ENCODE data around the gene ACER2.

DNA sequence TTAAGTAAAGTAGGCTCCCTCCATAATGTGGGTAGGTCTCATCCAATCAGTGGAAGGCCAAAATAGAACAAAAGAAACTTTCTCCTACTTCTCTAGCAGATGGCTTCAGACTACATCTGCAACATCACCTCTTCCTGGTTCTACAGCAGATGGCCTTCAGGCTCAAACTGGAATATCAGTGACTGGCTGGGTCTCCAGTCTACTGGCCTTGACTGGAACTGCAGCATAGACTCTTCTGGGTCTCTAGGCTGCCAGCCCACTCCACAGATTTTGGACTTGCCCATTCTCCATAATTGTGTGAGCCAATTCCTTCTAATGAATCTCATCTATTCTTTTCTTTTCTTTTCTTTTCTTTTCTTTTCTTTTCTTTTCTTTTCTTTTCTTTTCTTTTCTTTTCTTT is 64.8 kb downstream of the ACER2 start:
- no peak for TF ChIP-seq ZSCAN16 (tag by site-specific recombination; IDR thresholded peaks at IDR 0.05)
- TF ChIP-seq ZBTB17 (tag by site-specific recombination; IDR thresholded peaks at IDR 0.05), result no peak
- TF ChIP-seq ZNF366 (tag by site-specific recombination; conservative IDR thresholded peaks at IDR 0.05), result no peak
- TF ChIP-seq, protein P1, sequence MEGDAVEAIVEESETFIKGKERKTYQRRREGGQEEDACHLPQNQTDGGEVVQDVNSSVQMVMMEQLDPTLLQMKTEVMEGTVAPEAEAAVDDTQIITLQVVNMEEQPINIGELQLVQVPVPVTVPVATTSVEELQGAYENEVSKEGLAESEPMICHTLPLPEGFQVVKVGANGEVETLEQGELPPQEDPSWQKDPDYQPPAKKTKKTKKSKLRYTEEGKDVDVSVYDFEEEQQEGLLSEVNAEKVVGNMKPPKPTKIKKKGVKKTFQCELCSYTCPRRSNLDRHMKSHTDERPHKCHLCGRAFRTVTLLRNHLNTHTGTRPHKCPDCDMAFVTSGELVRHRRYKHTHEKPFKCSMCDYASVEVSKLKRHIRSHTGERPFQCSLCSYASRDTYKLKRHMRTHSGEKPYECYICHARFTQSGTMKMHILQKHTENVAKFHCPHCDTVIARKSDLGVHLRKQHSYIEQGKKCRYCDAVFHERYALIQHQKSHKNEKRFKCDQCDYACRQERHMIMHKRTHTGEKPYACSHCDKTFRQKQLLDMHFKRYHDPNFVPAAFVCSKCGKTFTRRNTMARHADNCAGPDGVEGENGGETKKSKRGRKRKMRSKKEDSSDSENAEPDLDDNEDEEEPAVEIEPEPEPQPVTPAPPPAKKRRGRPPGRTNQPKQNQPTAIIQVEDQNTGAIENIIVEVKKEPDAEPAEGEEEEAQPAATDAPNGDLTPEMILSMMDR (tag by site-specific recombination; IDR thresholded peaks at IDR 0.05), result no peak
- TF ChIP-seq, protein P2, sequence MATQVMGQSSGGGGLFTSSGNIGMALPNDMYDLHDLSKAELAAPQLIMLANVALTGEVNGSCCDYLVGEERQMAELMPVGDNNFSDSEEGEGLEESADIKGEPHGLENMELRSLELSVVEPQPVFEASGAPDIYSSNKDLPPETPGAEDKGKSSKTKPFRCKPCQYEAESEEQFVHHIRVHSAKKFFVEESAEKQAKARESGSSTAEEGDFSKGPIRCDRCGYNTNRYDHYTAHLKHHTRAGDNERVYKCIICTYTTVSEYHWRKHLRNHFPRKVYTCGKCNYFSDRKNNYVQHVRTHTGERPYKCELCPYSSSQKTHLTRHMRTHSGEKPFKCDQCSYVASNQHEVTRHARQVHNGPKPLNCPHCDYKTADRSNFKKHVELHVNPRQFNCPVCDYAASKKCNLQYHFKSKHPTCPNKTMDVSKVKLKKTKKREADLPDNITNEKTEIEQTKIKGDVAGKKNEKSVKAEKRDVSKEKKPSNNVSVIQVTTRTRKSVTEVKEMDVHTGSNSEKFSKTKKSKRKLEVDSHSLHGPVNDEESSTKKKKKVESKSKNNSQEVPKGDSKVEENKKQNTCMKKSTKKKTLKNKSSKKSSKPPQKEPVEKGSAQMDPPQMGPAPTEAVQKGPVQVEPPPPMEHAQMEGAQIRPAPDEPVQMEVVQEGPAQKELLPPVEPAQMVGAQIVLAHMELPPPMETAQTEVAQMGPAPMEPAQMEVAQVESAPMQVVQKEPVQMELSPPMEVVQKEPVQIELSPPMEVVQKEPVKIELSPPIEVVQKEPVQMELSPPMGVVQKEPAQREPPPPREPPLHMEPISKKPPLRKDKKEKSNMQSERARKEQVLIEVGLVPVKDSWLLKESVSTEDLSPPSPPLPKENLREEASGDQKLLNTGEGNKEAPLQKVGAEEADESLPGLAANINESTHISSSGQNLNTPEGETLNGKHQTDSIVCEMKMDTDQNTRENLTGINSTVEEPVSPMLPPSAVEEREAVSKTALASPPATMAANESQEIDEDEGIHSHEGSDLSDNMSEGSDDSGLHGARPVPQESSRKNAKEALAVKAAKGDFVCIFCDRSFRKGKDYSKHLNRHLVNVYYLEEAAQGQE (tag by site-specific recombination; IDR thresholded peaks at IDR 0.05), result no peak
- no peak for TF ChIP-seq BCL11A (tag by site-specific recombination; IDR thresholded peaks at IDR 0.05; ENCODE audit: low read depth)
- no peak for TF ChIP-seq KLF10 (tag by site-specific recombination; IDR thresholded peaks at IDR 0.05)
- TF ChIP-seq TCF7L2 (IDR thresholded peaks at IDR 0.05; ENCODE audit: borderline replicate concordance, low read depth, low read length), result no peak
- no peak for TF ChIP-seq ZNF274 (IDR thresholded peaks at IDR 0.05; ENCODE audit: low read length)
- TF ChIP-seq ZNF274 (tag by site-specific recombination; IDR thresholded peaks at IDR 0.05; ENCODE audit: borderline replicate concordance), result no peak
- no peak for TF ChIP-seq YY1 (tag by site-specific recombination; IDR thresholded peaks at IDR 0.05)
- TF ChIP-seq ZNF223 (tag by site-specific recombination; IDR thresholded peaks at IDR 0.05), result no peak
- no peak for TF ChIP-seq ZNF654 (tag by site-specific recombination; IDR thresholded peaks at IDR 0.05; ENCODE audit: low read depth)
- no peak for TF ChIP-seq ZBTB7A (tag by site-specific recombination; IDR thresholded peaks at IDR 0.05; ENCODE audit: low read depth)

Measured in HEK293 (cell line).